ENCODE results near the gene SEL1L. TPM values are rescaled to one million over a fixed set of nuclear protein-coding genes. Genes with fewer than 3 reads are reported as not detected.
"Not testable (repeated sequence)": the region's sequence is repeated elsewhere in the genome, so short reads cannot be mapped to it uniquely, and the experiment has no call there.

The SEL1L gene
- polyA plus RNA-seq, 2 of the 4 experiments (the other 2 are of a cell fraction), result 25.9 to 43.2 TPM

- POLR2A ChIA-PET; H3K4me2 ChIP-seq; ATAC-seq; H3K9me3 ChIP-seq; H3K4me3 ChIP-seq; DNase-seq (ENCODE audit: low read depth in 1 of 2, low spot score in 1 of 2); FAIRE-seq; H3K27ac ChIP-seq; H3K4me1 ChIP-seq: not testable (repeated sequence)
- WGBS (ENCODE audit: missing lambda C conversion rate), result 23% methylated on average over 3 of the region's 5 CpGs
- CTCF ChIA-PET, result interaction anchor here (2.1 kb wide), 1 partner anchor 25 kb away, joined by 5 read pairs; no protein-coding TSS in a partner anchor
These were observed 7.6 kb upstream of the SEL1L start for GRCh38 chr14:81541206-81541605.

GRCh38 chr14:81537193-81537592 is 3.5 kb upstream of the SEL1L start:
- H3K4me3 ChIP-seq, result no peak overlapping the region
- no peak overlapping the region for H3K4me2 ChIP-seq
- CTCF ChIA-PET, result no interaction called here
- FAIRE-seq (no peak), ATAC-seq (no peak), DNase-seq (ENCODE audit: low read depth in 1 of 2, low spot score in 1 of 2) (no peak)
- peaks cover 11% of the 10 kb centered on the region; the same call in 2 of the 3 replicates for H3K4me1 ChIP-seq
- 0% methylated on average over 2 of the region's 2 CpGs for WGBS (ENCODE audit: missing lambda C conversion rate)
- POLR2A ChIA-PET, result no interaction called here
- no peaks in the 10 kb centered on the region for H3K9me3 ChIP-seq
- TF ChIP-seq EP300 (IDR thresholded peaks at IDR 0.05) (no peak), ATOH8 (CRISPR knock-in tag; IDR thresholded peaks at IDR 0.05; ENCODE audit: low read depth) (no peak), JUNB (IDR thresholded peaks at IDR 0.05) (no peak), PBX3 (IDR thresholded peaks at IDR 0.05) (no peak), POLR2AphosphoS2 (conservative IDR thresholded peaks at IDR 0.05; ENCODE audit: low read length) (no peak), JUN (IDR thresholded peaks at IDR 0.05) (no peak), PHF8 (IDR thresholded peaks at IDR 0.05; ENCODE audit: borderline replicate concordance, low read depth) (no peak), HMGXB4 (CRISPR knock-in tag; IDR thresholded peaks at IDR 0.05; ENCODE audit: borderline replicate concordance) (no peak), MYC (IDR thresholded peaks at IDR 0.05; ENCODE audit: borderline replicate concordance, low read length) (no peak), HEYL (CRISPR knock-in tag; IDR thresholded peaks at IDR 0.05) (no peak), BCL3 (IDR thresholded peaks at IDR 0.05) (no peak), RNF2 (IDR thresholded peaks at IDR 0.05; ENCODE audit: borderline replicate concordance, low read depth) (no peak), CTCF (IDR thresholded peaks at IDR 0.05) (no peak)
- H3K27ac ChIP-seq, result no peak overlapping the region

GRCh38 chr14:81536241-81536771 is 2.7 kb upstream of the SEL1L start:
- H3K4me3 ChIP-seq, result no peak overlapping the region
- no peak overlapping the region for H3K4me2 ChIP-seq
- H3K27ac ChIP-seq, result no peak overlapping the region
- FAIRE-seq (no peak), ATAC-seq (no peak), DNase-seq (ENCODE audit: low read depth in 1 of 2, low spot score in 1 of 2) (no peak)
- peaks cover 13% of the 10 kb centered on the region; the same call in 2 of the 3 replicates for H3K4me1 ChIP-seq
- 32% methylated on average over 2 of the region's 2 CpGs for WGBS (ENCODE audit: missing lambda C conversion rate)
- H3K9me3 ChIP-seq, result no peaks in the 10 kb centered on the region
- TF ChIP-seq FOXS1 (CRISPR knock-in tag; IDR thresholded peaks at IDR 0.05), result no peak
- POLR2A ChIA-PET, result no interaction called here
- CTCF ChIA-PET, result no interaction called here
